Measurements from ENCODE around the gene SNORC. TPM values are rescaled to one million over a fixed set of nuclear protein-coding genes. Genes with fewer than 3 reads are reported as not detected.

The SNORC gene
- total RNA-seq, 4 donors from 2014 or later, result 0.45 to 2.5 (median 1.4) TPM

DNA sequence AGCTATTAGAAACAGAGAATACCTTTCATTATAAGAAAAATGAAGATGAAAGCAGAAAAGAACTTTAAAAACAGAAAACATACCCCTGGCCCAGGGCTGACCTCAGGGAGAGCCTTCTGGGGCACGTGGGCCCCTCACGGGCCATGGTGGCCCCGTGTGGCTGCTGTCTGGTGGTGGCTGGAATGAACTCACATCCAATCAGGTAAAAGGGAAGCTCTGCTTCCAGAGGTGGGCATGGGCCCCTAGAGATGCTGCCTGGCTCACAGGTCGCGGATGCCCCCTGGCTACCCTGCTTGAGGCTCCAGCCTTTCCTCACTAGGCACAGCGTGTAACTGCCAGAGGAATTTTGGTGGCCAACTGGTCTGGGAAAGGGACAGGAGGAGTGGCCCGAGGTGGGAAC is 16.6 kb downstream of the SNORC start:
- intact Hi-C loops (cut with DNase I), result no loop called here
- H3K4me1 ChIP-seq, result peaks cover 0 to 6% (median 0%) of the 10 kb centered on the region in 4 donors
- no peaks in the 10 kb centered on the region for H3K9me3 ChIP-seq
- WGBS, result 81% methylated on average over 7 of the region's 7 CpGs
- H3K36me3 ChIP-seq, result no peaks in the 10 kb centered on the region
- peaks cover 0 to 83% (median 0%) of the 10 kb centered on the region in 4 donors for H3K27me3 ChIP-seq
- TF ChIP-seq, protein P1, sequence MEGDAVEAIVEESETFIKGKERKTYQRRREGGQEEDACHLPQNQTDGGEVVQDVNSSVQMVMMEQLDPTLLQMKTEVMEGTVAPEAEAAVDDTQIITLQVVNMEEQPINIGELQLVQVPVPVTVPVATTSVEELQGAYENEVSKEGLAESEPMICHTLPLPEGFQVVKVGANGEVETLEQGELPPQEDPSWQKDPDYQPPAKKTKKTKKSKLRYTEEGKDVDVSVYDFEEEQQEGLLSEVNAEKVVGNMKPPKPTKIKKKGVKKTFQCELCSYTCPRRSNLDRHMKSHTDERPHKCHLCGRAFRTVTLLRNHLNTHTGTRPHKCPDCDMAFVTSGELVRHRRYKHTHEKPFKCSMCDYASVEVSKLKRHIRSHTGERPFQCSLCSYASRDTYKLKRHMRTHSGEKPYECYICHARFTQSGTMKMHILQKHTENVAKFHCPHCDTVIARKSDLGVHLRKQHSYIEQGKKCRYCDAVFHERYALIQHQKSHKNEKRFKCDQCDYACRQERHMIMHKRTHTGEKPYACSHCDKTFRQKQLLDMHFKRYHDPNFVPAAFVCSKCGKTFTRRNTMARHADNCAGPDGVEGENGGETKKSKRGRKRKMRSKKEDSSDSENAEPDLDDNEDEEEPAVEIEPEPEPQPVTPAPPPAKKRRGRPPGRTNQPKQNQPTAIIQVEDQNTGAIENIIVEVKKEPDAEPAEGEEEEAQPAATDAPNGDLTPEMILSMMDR (IDR thresholded peaks at IDR 0.05), result no peak
- H3K27ac ChIP-seq (replicated peaks in 1 of 4), result no peak overlapping the region
- DNase-seq (ENCODE audit: extremely low spot score), result no peak
- H3K4me3 ChIP-seq, result no peak overlapping the region

- peaks cover 0 to 90% (median 0%) of the 10 kb centered on the region in 4 donors for H3K27me3 ChIP-seq
These were observed 17.2 kb downstream of the SNORC start for GRCh38 chr2:232887171-232887850.

DNA sequence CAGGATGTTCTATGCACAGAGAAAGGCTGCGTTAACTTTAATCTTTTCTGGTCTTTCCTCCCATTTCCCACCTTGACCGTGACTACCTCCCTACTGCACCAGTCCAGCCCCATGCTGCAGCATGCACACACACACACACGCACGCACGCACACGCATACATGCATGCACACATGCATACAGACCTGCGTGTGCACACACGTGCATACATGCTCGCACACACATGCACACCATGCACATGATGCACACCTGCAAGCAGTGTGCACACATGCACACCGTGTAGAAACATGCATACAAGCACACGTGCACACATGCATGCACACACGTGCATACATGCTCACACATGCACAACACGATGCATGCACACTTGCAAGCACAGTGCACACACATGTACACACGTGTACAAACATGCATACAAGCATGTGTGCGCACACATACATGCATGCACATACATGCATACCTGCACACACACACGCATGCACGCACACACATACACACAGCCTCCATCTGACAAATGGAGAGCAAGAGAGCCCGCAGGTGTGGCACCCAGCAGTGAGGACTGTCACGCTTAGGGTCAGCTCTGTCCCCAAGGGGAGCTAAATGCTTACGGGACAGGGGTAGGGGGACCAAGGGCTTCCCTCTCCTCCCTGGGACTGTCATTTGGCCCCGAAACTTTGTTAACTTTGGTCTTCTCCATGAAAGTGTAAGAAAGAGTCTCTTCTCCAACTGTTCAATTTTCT is 18.2 kb downstream of the SNORC start:
- WGBS, result 90% methylated on average over 12 of the region's 21 CpGs
- intact Hi-C loops (cut with DNase I), result no loop called here
- Histone ChIP-seq H3K36me3 (no peaks in the 10 kb centered on the region), H3K4me1 (peaks cover 0 to 6% (median 0%) of the 10 kb centered on the region in 4 donors), H3K9me3 (no peaks in the 10 kb centered on the region), H3K27ac (replicated peaks in 1 of 4) (no peak overlapping the region), H3K27me3 (peaks cover 0 to 95% (median 0%) of the 10 kb centered on the region in 4 donors), H3K4me3 (no peak overlapping the region)
- DNase-seq (ENCODE audit: extremely low spot score), result no peak
- TF ChIP-seq POLR2AphosphoS5 (IDR thresholded peaks at IDR 0.05), result no peak

More at GRCh38 chr2:232887171-232887850, 17.2 kb downstream of the SNORC start:
- DNase-seq (ENCODE audit: extremely low spot score), result no peak
- intact Hi-C loops (cut with DNase I), result no loop called here
- Histone ChIP-seq H3K4me1 (peaks cover 0 to 6% (median 0%) of the 10 kb centered on the region in 4 donors), H3K27ac (replicated peaks in 1 of 4) (no peak overlapping the region), H3K9me3 (no peaks in the 10 kb centered on the region), H3K4me3 (no peak overlapping the region), H3K36me3 (no peaks in the 10 kb centered on the region)
- TF ChIP-seq, protein P1 (IDR thresholded peaks at IDR 0.05), result no peak
- TF ChIP-seq POLR2AphosphoS5 (IDR thresholded peaks at IDR 0.05) (no peak), EP300 (IDR thresholded peaks at IDR 0.05) (no peak), POLR2A (IDR thresholded peaks at IDR 0.05; ENCODE audit: low read depth) (no peak)
- WGBS, result 84% methylated on average over 14 of the region's 15 CpGs

- TF ChIP-seq, protein P1 (IDR thresholded peaks at IDR 0.05), result no peak
- no peak for TF ChIP-seq EP300 (IDR thresholded peaks at IDR 0.05)
- TF ChIP-seq POLR2A (IDR thresholded peaks at IDR 0.05; ENCODE audit: low read depth), result no peak
- TF ChIP-seq POLR2AphosphoS5 (IDR thresholded peaks at IDR 0.05), result no peak
- no peak overlapping the region for H3K4me3 ChIP-seq
- 88% methylated on average over 14 of the region's 14 CpGs for WGBS
- peaks cover 0 to 93% (median 0%) of the 10 kb centered on the region in 4 donors for H3K27me3 ChIP-seq
- intact Hi-C loops (cut with DNase I), result no loop called here
- no peak overlapping the region for H3K27ac ChIP-seq (replicated peaks in 1 of 4)
- DNase-seq (ENCODE audit: extremely low spot score), result no peak
- peaks cover 0 to 6% (median 0%) of the 10 kb centered on the region in 4 donors for H3K4me1 ChIP-seq
- no peaks in the 10 kb centered on the region for H3K9me3 ChIP-seq
- no peaks in the 10 kb centered on the region for H3K36me3 ChIP-seq
These were observed 18.9 kb downstream of the SNORC start for GRCh38 chr2:232888839-232889529.

DNA sequence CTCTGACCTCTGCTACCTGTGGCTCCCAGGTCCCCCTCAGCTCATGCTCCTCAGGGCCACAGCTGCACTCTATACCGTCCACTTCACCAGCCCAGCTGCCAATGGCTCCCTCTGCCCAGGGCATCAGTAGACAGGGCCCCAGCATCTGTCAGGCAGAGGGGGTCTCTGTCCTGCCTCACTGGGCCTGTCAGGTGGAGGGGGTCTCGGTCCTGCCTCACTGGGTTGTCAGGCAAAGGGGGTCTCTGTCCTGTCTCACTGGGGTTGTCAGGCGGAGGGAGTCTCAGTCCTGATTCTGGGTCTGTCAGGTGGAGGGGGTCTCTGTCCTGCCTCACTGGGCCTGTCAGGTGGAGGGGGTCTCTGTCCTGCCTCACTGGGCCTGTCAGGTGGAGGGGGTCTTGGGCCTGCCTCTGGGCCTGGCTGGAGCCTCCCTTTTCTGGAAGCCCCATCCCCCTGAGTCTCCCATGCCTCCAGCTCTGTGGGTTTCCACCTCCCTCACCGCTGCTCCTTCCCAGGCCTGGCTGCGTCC is 19.9 kb downstream of the SNORC start:
- Histone ChIP-seq H3K4me1 (peaks cover 0 to 6% (median 0%) of the 10 kb centered on the region in 4 donors), H3K4me3 (no peak overlapping the region), H3K36me3 (no peaks in the 10 kb centered on the region), H3K27me3 (peaks cover 0 to 94% (median 0%) of the 10 kb centered on the region in 4 donors), H3K27ac (replicated peaks in 1 of 4) (no peak overlapping the region), H3K9me3 (no peaks in the 10 kb centered on the region)
- intact Hi-C loops (cut with DNase I), result no loop called here
- 91% methylated on average over 5 of the region's 5 CpGs for WGBS
- TF ChIP-seq, protein P1 (IDR thresholded peaks at IDR 0.05), result no peak
- no peak for TF ChIP-seq POLR2A (IDR thresholded peaks at IDR 0.05; ENCODE audit: low read depth)
- no peak for TF ChIP-seq POLR2AphosphoS5 (IDR thresholded peaks at IDR 0.05)
- DNase-seq (ENCODE audit: extremely low spot score), result no peak
